NCI-H1092 treated with DMSO at 0.1 percent for 48 hours (cell line): ENCODE measurements around the gene COL18A1.
A peak's percentile ranks its signal among the peaks of the same experiment; 100 is the strongest.
"Not testable (repeated sequence)": the region's sequence is repeated elsewhere in the genome, so short reads cannot be mapped to it uniquely, and the experiment has no call there.

Experiments
- DNase-seq: peaks from one replicate; lab custom pipeline; 2025; lab: John Stamatoyannopoulos, UW

The COL18A1 gene

GRCh38 chr21:45441431-45442255, 36.7 kb downstream of the COL18A1 start:
- DNase-seq = no peak

GRCh38 chr21:45442276-45442675, 37.3 kb downstream of the COL18A1 start:
- DNase-seq = no peak

GRCh38 chr21:45442686-45443594, 38.0 kb downstream of the COL18A1 start:
- not testable (repeated sequence) for DNase-seq

- DNase-seq = peak; percentile 14
Observed at GRCh38 chr21:45443595-45444181, 38.7 kb downstream of the COL18A1 start.

GRCh38 chr21:45444385-45444784, 39.4 kb downstream of the COL18A1 start:
- no peak for DNase-seq

GRCh38 chr21:45445369-45445768, 40.4 kb downstream of the COL18A1 start:
- no peak for DNase-seq

- no peak for DNase-seq
Observed at GRCh38 chr21:45447821-45448220, 42.9 kb downstream of the COL18A1 start.

GRCh38 chr21:45448283-45448809, 43.4 kb downstream of the COL18A1 start:
- no peak for DNase-seq

GRCh38 chr21:45448810-45449657, 44.1 kb downstream of the COL18A1 start:
- peak; percentile 42 for DNase-seq

- DNase-seq = no peak
Observed at GRCh38 chr21:45449658-45450422, 44.9 kb downstream of the COL18A1 start.

- DNase-seq = no peak
Observed at GRCh38 chr21:45450423-45451090, 45.6 kb downstream of the COL18A1 start.

- no peak for DNase-seq
Observed at GRCh38 chr21:45451091-45451740, 46.3 kb downstream of the COL18A1 start.

GRCh38 chr21:45451771-45452182, 46.8 kb downstream of the COL18A1 start:
- no peak for DNase-seq

GRCh38 chr21:45452696-45453307, 47.8 kb downstream of the COL18A1 start:
- DNase-seq = no peak

GRCh38 chr21:45453308-45453950, 48.5 kb downstream of the COL18A1 start:
- no peak for DNase-seq

- DNase-seq = no peak
Observed at GRCh38 chr21:45454060-45454925, 49.3 kb downstream of the COL18A1 start.

- no peak for DNase-seq
Observed at GRCh38 chr21:45454926-45455673, 50.1 kb downstream of the COL18A1 start.
